Measurements from ENCODE around the gene SPATA3. TPM values are rescaled to one million over a fixed set of nuclear protein-coding genes. Genes with fewer than 3 reads are reported as not detected.
A peak's percentile ranks its signal among the peaks of the same experiment; 100 is the strongest.

Gene SPATA3
- total and polyA plus RNA-seq, 2 of the 8 experiments (the other 6 are each of a cell fraction or from before 2014, with no cell fraction given): not detected

DNA sequence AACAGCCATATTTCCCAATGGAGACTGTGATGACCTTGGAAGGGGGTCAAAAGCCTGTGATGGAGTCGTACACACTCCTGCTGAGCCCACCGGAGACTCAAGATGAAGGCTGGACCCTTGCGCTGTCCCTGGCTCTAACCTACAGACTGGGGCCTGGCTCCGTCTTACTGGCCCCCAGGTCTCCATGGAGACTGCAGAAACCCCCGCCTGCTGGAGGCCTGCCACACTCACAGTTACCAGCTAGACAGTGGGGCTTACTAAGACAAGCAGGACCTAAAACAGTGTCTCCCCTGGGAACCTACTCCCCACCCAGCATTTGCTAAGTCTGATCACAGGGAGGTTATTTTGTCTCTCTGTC is 51.0 kb downstream of the SPATA3 start:
- H2BK5ac ChIP-seq (ENCODE audit: low read depth, low read length): no peak overlapping the region
- no peak overlapping the region for H2AFZ ChIP-seq (ENCODE audit: low read length)
- H4K5ac ChIP-seq (ENCODE audit: insufficient read length, low read depth, low read length): no peak overlapping the region
- no peak overlapping the region for H3K56ac ChIP-seq (replicated peaks; ENCODE audit: insufficient read length, low read depth, low read length)
- no peaks in the 10 kb centered on the region for H3K36me3 ChIP-seq (ENCODE audit: control insufficient read depth in 2 of 4, insufficient read depth in 4 of 4, low read length in 3 of 4)
- H2BK20ac ChIP-seq (ENCODE audit: low read length): no peak overlapping the region
- H3K27me3 ChIP-seq (replicated peaks in 1 of 4; ENCODE audit: control insufficient read depth in 3 of 4, extremely low read depth in 1 of 4, insufficient read depth in 3 of 4, low read length in 3 of 4): peaks cover 0 to 14% (median 3%) of the 10 kb centered on the region in 4 experiments; a peak in 5 of 7 replicates
- no peaks in the 10 kb centered on the region for H3K79me2 ChIP-seq (ENCODE audit: control insufficient read depth in 1 of 2, insufficient read depth in 2 of 2, low read length in 2 of 2)
- H3K27ac ChIP-seq (ENCODE audit: low read depth, low read length): no peak overlapping the region
- H3K9me3 ChIP-seq (ENCODE audit: insufficient read depth in 2 of 2, low read depth in 1 of 2, low read length in 1 of 2): no peaks in the 10 kb centered on the region
- WGBS, 2 experiments (ENCODE audit: extremely low coverage in 1 of 2, insufficient coverage in 1 of 2, insufficient read length in 1 of 2, insufficient replicate concordance in 2 of 2, low coverage in 1 of 2, low lambda C conversion rate in 2 of 2, missing lambda C conversion rate in 1 of 2): 88% methylated on average over 5 of the region's 5 CpGs; no CpG with 5 or more reads in 1 of the 2 experiments
- no peaks in the 10 kb centered on the region for H3K4me1 ChIP-seq (replicated peaks in 1 of 4; ENCODE audit: control insufficient read depth in 3 of 4, insufficient read depth in 4 of 4, low read length in 3 of 4)
- H3K9ac ChIP-seq (replicated peaks in 1 of 4; ENCODE audit: extremely low read depth in 1 of 4, low read depth in 3 of 4, low read length in 3 of 4): peak overlapping the region in 1 of 4 experiments; percentile 30; a peak in 1 of 7 replicates
- FAIRE-seq (no peak), DNase-seq (ENCODE audit: low read depth in 1 of 2, low spot score in 2 of 2) (no peak)
- H3K4me2 ChIP-seq (ENCODE audit: insufficient read depth in 1 of 2, low read depth in 2 of 2, low read length in 2 of 2): no peak overlapping the region
- POLR2A ChIA-PET (ENCODE audit: partially characterized antibody): no interaction called here
- no peak overlapping the region for H3K23ac ChIP-seq (ENCODE audit: insufficient read length)
- no peak overlapping the region for H3K14ac ChIP-seq (ENCODE audit: insufficient read length)
- H4K8ac ChIP-seq (ENCODE audit: extremely low read depth, insufficient read depth, low read length): no peak overlapping the region
- H4K91ac ChIP-seq (replicated peaks; ENCODE audit: insufficient read length, low read length): no peak overlapping the region
- no peak overlapping the region for H3K4me3 ChIP-seq (ENCODE audit: extremely low read depth in 1 of 4, insufficient read depth in 2 of 4, low read depth in 3 of 4, low read length in 4 of 4)
- no peak overlapping the region for H3K18ac ChIP-seq (ENCODE audit: extremely low read depth, low read length)
- CTCF ChIA-PET (ENCODE audit: partially characterized antibody): interaction anchor here (0.9 to 1.8 kb wide), 2 partner anchors 185 to 200 kb away, joined by 3 to 5 read pairs; no protein-coding TSS in a partner anchor
- H3K79me1 ChIP-seq (ENCODE audit: low read depth, low read length): no peaks in the 10 kb centered on the region
- H2AK5ac ChIP-seq (ENCODE audit: low read depth, low read length): no peak overlapping the region
- no peak overlapping the region for H2BK120ac ChIP-seq (replicated peaks; ENCODE audit: low read depth, low read length)
- no peaks in the 10 kb centered on the region for H4K20me1 ChIP-seq (replicated peaks in 1 of 2; ENCODE audit: control insufficient read depth in 1 of 2, insufficient read depth in 2 of 2, low read length in 2 of 2)
- H3K4ac ChIP-seq (replicated peaks; ENCODE audit: insufficient read length, low read depth, low read length): no peak overlapping the region
- H2BK15ac ChIP-seq (ENCODE audit: low read length): no peak overlapping the region
- no peaks in the 10 kb centered on the region for H3K23me2 ChIP-seq (ENCODE audit: low read depth, low read length)
- no peak overlapping the region for H2BK12ac ChIP-seq (ENCODE audit: low read depth, low read length)
- TF ChIP-seq CBX5 (IDR thresholded peaks at IDR 0.05; ENCODE audit: low read depth, low read length): no peak
- no peak for TF ChIP-seq TBP (IDR thresholded peaks at IDR 0.05; ENCODE audit: low read depth, low read length)
- no peak for TF ChIP-seq FOSL1 (IDR thresholded peaks at IDR 0.05; ENCODE audit: insufficient read depth, low read depth, low read length)
- no peak for TF ChIP-seq YY1 (IDR thresholded peaks at IDR 0.05; ENCODE audit: low read depth, low read length)
- TF ChIP-seq RNF2 (IDR thresholded peaks at IDR 0.05; ENCODE audit: borderline replicate concordance, low read depth, low read length, missing control alignments, poor library complexity, severe bottlenecking): no peak
- TF ChIP-seq HDAC2 (IDR thresholded peaks at IDR 0.05; ENCODE audit: borderline replicate concordance in 1 of 2, low read depth in 2 of 2, low read length in 2 of 2): no peak
- TF ChIP-seq RXRA (IDR thresholded peaks at IDR 0.05; ENCODE audit: insufficient read depth, low read depth, low read length): no peak
- TF ChIP-seq NRF1 (IDR thresholded peaks at IDR 0.05; ENCODE audit: low read depth, low read length): no peak
- TF ChIP-seq KDM4A (IDR thresholded peaks at IDR 0.05; ENCODE audit: low read depth, low read length, severe bottlenecking): no peak
- no peak for TF ChIP-seq ZNF274 (IDR thresholded peaks at IDR 0.05; ENCODE audit: borderline replicate concordance, extremely low read depth, low read length)
- no peak for TF ChIP-seq GTF2F1 (IDR thresholded peaks at IDR 0.05; ENCODE audit: borderline replicate concordance, low read depth, low read length)
- TF ChIP-seq BCL11A (IDR thresholded peaks at IDR 0.05; ENCODE audit: low read depth in 2 of 2, low read length in 2 of 2): no peak
